B cell (primary cell): ENCODE measurements around the gene PAX1.

Experiments used
- EZH2 ChIP-seq: IDR thresholded peaks from 2 replicates; pipeline ENCODE4 v1.6.1; 2012; ENCODE audit warnings: borderline replicate concordance, low read depth, mild to moderate bottlenecking, moderate library complexity, low read length; ENCODE audit not compliant: insufficient read depth, poor library complexity, severe bottlenecking
- TF ChIP-seq, protein P1 (sequence below): fragments of 200-600 bp; IDR thresholded peaks from one replicate; pipeline ENCODE4 v1.8.0; 2022; ENCODE audit warnings: antibody characterized with exemption, mild to moderate bottlenecking

DNA sequence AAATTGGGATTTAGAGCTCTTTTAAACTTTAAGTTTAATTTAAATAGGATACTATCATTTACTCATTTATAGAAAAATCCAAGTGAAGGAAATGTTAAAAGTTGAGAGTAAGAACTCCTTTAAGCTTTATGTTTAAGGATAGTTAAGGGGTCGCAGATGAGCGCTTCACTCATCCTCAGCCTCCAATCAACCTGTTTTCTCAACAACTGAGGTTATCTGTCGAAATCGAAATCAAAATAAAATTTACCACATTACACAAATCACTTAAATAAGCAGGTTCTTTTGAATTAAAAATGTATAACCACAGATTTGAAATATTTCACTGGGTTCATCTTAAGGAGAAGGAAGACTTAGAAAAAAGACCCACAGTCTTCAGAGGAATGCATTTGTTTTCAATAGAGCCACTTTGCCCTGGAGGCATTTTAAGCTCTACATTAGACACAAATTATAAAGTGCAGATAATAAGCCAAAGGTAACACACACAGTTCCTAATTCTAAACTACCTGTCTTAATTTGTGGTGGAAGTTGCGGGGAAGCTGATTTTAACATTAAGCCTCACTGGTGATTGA lies 5.5 kb downstream of the PAX1 start:
- TF ChIP-seq, protein P1, sequence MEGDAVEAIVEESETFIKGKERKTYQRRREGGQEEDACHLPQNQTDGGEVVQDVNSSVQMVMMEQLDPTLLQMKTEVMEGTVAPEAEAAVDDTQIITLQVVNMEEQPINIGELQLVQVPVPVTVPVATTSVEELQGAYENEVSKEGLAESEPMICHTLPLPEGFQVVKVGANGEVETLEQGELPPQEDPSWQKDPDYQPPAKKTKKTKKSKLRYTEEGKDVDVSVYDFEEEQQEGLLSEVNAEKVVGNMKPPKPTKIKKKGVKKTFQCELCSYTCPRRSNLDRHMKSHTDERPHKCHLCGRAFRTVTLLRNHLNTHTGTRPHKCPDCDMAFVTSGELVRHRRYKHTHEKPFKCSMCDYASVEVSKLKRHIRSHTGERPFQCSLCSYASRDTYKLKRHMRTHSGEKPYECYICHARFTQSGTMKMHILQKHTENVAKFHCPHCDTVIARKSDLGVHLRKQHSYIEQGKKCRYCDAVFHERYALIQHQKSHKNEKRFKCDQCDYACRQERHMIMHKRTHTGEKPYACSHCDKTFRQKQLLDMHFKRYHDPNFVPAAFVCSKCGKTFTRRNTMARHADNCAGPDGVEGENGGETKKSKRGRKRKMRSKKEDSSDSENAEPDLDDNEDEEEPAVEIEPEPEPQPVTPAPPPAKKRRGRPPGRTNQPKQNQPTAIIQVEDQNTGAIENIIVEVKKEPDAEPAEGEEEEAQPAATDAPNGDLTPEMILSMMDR: no peak
- no peak for TF ChIP-seq EZH2
